PC-9 (cell line): ENCODE data around the gene AP1G2. TPM values are rescaled to one million over a fixed set of nuclear protein-coding genes. Genes with fewer than 3 reads are reported as not detected.
"Not testable (repeated sequence)": the region's sequence is repeated elsewhere in the genome, so short reads cannot be mapped to it uniquely, and the experiment has no call there.

Experiments
- BruUV-seq: library from RNA; stranded (reverse); fragments of 400-500 nt; replicated peaks from 2 replicates; lab custom pipeline; 2021; lab: Mats Ljungman, UMichigan
- CTCF ChIA-PET: fragments of 300-600 bp; sonication (Branson Sonifier 250); formaldehyde crosslinking; loops from one replicate; lab custom pipeline; 2022; ENCODE audit warnings: antibody characterized with exemption; lab: Charles Lee
- POLR2A ChIA-PET: fragments of 300-600 bp; sonication (Branson Sonifier 250); formaldehyde crosslinking; loops from one replicate; lab custom pipeline; 2022; ENCODE audit warnings: antibody characterized with exemption; ENCODE audit not compliant: unreplicated experiment; lab: Charles Lee
- DNase-seq, 2 experiments: peaks; one replicate each; pipeline versions ENCODE4 v3.0.0 to v3.0.0-alpha.2; 2015 to 2022; ENCODE audit warnings: mixed read lengths in 1 of 2
- H2AFZ ChIP-seq: fragments of 200-600 bp; sonication (generic); 2 replicates; pipeline ENCODE4 v1.8.1; 2017; ENCODE audit warnings: antibody characterized with exemption
- H3F3A ChIP-seq: fragments of 200-600 bp; sonication (generic); 2 replicates; pipeline ENCODE4 v1.8.1; 2017; ENCODE audit warnings: antibody characterized with exemption, mild to moderate bottlenecking, low read depth; ENCODE audit not compliant: insufficient read depth
- H3K27ac ChIP-seq: fragments of 200-600 bp; sonication (generic); 2 replicates; pipeline ENCODE4 v1.6.1; 2016; ENCODE audit warnings: mixed run types
- H3K27me3 ChIP-seq: fragments of 200-600 bp; sonication (generic); 2 replicates; pipeline ENCODE4 v1.6.1; 2016; ENCODE audit warnings: low read depth, mixed run types; ENCODE audit not compliant: insufficient read depth
- H3K36me3 ChIP-seq: fragments of 200-600 bp; sonication (generic); 2 replicates; pipeline ENCODE4 v1.6.1; 2016; ENCODE audit warnings: low read depth, mixed run types
- H3K4me1 ChIP-seq: fragments of 200-600 bp; sonication (generic); replicated peaks from 2 replicates; pipeline ENCODE4 v1.6.1; 2016; ENCODE audit warnings: mixed run types; ENCODE audit not compliant: insufficient read depth
- H3K4me2 ChIP-seq: fragments of 200-600 bp; sonication (generic); 2 replicates; pipeline ENCODE4 v1.6.1; 2017; ENCODE audit warnings: mixed run types
- H3K4me3 ChIP-seq: fragments of 200-600 bp; sonication (generic); 2 replicates; pipeline ENCODE4 v1.6.1; 2016; ENCODE audit warnings: mixed run types
- H3K79me2 ChIP-seq: fragments of 200-600 bp; sonication (generic); 2 replicates; pipeline ENCODE4 v1.6.1; 2017; ENCODE audit warnings: low read depth, mixed run types
- H3K9me2 ChIP-seq: fragments of 200-600 bp; sonication (generic); 2 replicates; pipeline ENCODE4 v1.8.1; 2017; ENCODE audit warnings: mild to moderate bottlenecking; ENCODE audit not compliant: insufficient read depth
- H3K9me3 ChIP-seq: fragments of 200-600 bp; sonication (generic); 2 replicates; pipeline ENCODE4 v1.8.1; 2016; ENCODE audit warnings: low read depth; ENCODE audit not compliant: insufficient read depth
- H4K20me1 ChIP-seq: fragments of 200-600 bp; sonication (generic); 2 replicates; pipeline ENCODE4 v1.8.1; 2017; ENCODE audit not compliant: insufficient read depth
- EZH2 ChIP-seq: fragments of 200-600 bp; sonication (generic); IDR thresholded peaks from 2 replicates; pipeline ENCODE4 v1.8.0; 2017; ENCODE audit warnings: antibody characterized with exemption, low read depth
- intact Hi-C: fragments of 100-400 bp; cut with micrococcal nuclease; formaldehyde crosslinking; loops from one replicate; pipeline ENCODE4 v1.10.0; 2022; ENCODE audit not compliant: unreplicated experiment
- total RNA-seq: library from RNA; stranded (reverse); gene quantifications from 2 replicates; pipeline ENCODE4 v1.2.3, GENCODE V29; 2021
- TF ChIP-seq, protein P1 (sequence below): fragments of 200-600 bp; sonication (generic); conservative IDR thresholded peaks from 2 replicates; pipeline ENCODE4 v1.6.1; 2017; ENCODE audit warnings: mixed run types, antibody characterized with exemption, mild to moderate bottlenecking, moderate library complexity

AP1G2 gene
- total RNA-seq, 1 experiment from 2014 or later = 128 TPM

DNA sequence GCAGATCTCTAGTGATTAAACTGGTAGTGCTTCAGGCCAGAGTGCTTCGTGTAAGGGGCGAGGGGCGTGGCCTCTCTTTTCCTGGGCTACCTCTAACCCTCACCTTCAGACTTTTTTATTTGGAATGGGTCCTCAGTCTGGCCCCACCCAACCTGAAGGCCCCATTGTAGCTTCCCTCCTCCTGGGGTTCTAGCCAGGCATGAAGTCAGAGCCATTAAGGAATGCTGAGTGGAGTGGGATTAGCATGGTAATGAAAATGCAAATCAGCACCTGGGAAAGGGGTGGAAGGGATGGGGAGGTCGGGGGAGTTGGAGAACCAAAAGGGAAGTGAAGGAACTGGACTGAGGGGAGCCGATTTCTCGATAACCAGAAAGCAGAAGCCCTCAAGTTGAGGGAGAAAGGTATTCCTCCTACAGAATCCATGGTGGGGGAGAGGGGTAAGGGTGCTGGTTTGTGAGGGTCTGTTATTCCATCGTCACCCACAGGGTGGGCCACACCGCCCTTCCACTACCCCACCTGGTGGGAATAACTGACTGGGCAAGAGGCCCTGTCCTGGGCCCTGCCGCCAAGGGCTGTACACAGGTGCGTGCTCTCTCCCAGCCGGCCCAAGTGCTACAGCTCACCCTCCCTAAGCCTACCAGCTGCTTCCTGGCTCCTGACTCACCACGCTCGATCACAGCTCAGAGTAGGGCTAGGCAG is 30.1 kb downstream of the AP1G2 start:
- POLR2A ChIA-PET = no interaction called here
- no peaks in the 10 kb centered on the region for H3K36me3 ChIP-seq
- no peaks in the 10 kb centered on the region for H3F3A ChIP-seq
- DNase-seq = no peak
- H3K9me3 ChIP-seq = no peaks in the 10 kb centered on the region
- H4K20me1 ChIP-seq = no peaks in the 10 kb centered on the region
- TF ChIP-seq EZH2 = no peak
- TF ChIP-seq, protein P1, sequence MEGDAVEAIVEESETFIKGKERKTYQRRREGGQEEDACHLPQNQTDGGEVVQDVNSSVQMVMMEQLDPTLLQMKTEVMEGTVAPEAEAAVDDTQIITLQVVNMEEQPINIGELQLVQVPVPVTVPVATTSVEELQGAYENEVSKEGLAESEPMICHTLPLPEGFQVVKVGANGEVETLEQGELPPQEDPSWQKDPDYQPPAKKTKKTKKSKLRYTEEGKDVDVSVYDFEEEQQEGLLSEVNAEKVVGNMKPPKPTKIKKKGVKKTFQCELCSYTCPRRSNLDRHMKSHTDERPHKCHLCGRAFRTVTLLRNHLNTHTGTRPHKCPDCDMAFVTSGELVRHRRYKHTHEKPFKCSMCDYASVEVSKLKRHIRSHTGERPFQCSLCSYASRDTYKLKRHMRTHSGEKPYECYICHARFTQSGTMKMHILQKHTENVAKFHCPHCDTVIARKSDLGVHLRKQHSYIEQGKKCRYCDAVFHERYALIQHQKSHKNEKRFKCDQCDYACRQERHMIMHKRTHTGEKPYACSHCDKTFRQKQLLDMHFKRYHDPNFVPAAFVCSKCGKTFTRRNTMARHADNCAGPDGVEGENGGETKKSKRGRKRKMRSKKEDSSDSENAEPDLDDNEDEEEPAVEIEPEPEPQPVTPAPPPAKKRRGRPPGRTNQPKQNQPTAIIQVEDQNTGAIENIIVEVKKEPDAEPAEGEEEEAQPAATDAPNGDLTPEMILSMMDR = no peak
- H3K4me1 ChIP-seq = no peaks in the 10 kb centered on the region
- H3K4me3 ChIP-seq = no peak overlapping the region
- no peaks in the 10 kb centered on the region for H3K27me3 ChIP-seq
- BruUV-seq = no TSS peak
- H3K9me2 ChIP-seq = no peaks in the 10 kb centered on the region
- CTCF ChIA-PET = no interaction called here
- H3K4me2 ChIP-seq = no peak overlapping the region
- H3K79me2 ChIP-seq = no peaks in the 10 kb centered on the region
- H2AFZ ChIP-seq = no peak overlapping the region
- no peak overlapping the region for H3K27ac ChIP-seq
- intact Hi-C loops = no loop called here

DNA sequence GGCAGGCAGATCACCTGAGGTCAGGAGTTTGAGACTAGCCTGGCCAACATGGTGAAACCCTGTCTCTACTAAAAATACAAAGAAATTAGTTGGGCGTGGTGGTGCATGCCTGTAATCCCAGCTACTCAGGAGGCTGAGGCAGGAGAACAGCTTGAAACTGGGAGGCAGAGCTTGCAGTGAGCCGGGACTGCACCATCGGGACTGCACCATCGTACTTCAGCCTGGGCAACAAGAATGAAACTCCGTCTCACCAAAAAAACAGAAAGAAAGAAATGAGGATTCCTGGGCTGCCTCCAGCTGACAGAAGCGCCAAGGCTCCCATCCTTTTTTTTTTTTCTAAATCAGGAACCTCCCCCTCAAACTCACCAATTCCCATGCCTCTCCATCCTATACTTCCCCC is 30.7 kb downstream of the AP1G2 start:
- BruUV-seq, H3K36me3 ChIP-seq, POLR2A ChIA-PET, H3K9me3 ChIP-seq, H3K27me3 ChIP-seq, H3K79me2 ChIP-seq, DNase-seq, H3K27ac ChIP-seq, CTCF ChIA-PET, H4K20me1 ChIP-seq, H3K9me2 ChIP-seq, H2AFZ ChIP-seq, H3K4me2 ChIP-seq, H3K4me1 ChIP-seq, H3F3A ChIP-seq, intact Hi-C loops, H3K4me3 ChIP-seq: not testable (repeated sequence)

DNA sequence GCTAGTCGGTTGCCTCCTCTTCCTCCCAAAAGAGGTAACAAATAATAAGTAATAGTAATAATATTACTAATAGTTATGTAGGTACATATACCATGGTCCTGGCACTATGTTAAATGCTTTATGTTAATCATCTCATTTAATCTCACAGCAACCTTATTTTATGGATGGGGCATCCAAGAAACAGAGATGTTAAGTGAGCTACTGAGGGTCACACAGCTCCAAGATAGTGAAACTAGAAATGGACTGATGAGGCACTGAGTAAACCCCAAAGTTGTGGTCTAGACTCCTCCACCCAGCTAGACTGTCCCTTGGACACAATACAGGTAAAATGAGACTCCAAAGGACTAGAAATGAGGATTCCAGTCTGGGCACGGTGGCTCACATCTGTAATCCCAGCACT is 31.1 kb downstream of the AP1G2 start:
- Histone ChIP-seq H3K9me3 (no peaks in the 10 kb centered on the region), H3K79me2 (no peaks in the 10 kb centered on the region), H3K36me3 (no peaks in the 10 kb centered on the region), H3K4me3 (no peak overlapping the region), H3F3A (no peaks in the 10 kb centered on the region), H3K4me1 (no peaks in the 10 kb centered on the region), H4K20me1 (no peaks in the 10 kb centered on the region), H2AFZ (no peak overlapping the region), H3K27ac (no peak overlapping the region), H3K27me3 (no peaks in the 10 kb centered on the region), H3K4me2 (no peak overlapping the region), H3K9me2 (no peaks in the 10 kb centered on the region)
- CTCF ChIA-PET = no interaction called here
- no peak for DNase-seq
- POLR2A ChIA-PET = no interaction called here
- intact Hi-C loops = no loop called here
- no TSS peak for BruUV-seq
- TF ChIP-seq EZH2 = no peak
- TF ChIP-seq, protein P1 = no peak

DNA sequence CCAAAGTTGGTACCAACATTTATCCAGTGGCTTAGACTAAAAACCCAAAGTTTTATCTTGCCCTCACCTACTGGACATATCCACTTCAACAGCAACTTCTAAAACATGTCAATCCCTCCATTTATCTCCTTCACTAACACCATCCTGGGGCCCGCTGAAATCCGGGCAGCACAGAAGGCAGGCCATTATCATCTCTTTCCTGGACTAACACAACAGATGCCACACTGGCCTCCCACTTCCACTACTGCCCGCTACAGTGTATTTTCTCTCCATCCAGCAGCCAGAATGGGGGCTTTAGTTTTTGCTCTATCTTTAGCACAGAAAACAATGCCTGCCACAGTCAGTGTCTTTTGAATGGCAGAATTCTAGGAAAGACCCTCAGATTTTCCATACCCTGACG is 31.6 kb downstream of the AP1G2 start:
- no peak for DNase-seq
- H3F3A ChIP-seq = no peaks in the 10 kb centered on the region
- ChIA-PET CTCF (no interaction called here), POLR2A (no interaction called here)
- H3K4me2 ChIP-seq = no peak overlapping the region
- no peaks in the 10 kb centered on the region for H3K9me2 ChIP-seq
- no peak overlapping the region for H3K27ac ChIP-seq
- no peaks in the 10 kb centered on the region for H4K20me1 ChIP-seq
- BruUV-seq = no TSS peak
- no peaks in the 10 kb centered on the region for H3K36me3 ChIP-seq
- intact Hi-C loops = no loop called here
- H3K27me3 ChIP-seq = no peaks in the 10 kb centered on the region
- no peaks in the 10 kb centered on the region for H3K4me1 ChIP-seq
- no peaks in the 10 kb centered on the region for H3K79me2 ChIP-seq
- H2AFZ ChIP-seq = no peak overlapping the region
- no peak for TF ChIP-seq EZH2
- TF ChIP-seq, protein P1 = no peak
- no peaks in the 10 kb centered on the region for H3K9me3 ChIP-seq
- H3K4me3 ChIP-seq = no peak overlapping the region
